ENCODE data around the gene AHR. TPM values are rescaled to one million over a fixed set of nuclear protein-coding genes. Genes with fewer than 3 reads are reported as not detected.

Gene AHR
- total RNA-seq, 4 donors from 2014 or later: 12.0 to 13.6 (median 13.1) TPM

GRCh38 chr7:17266565-17266964 lies 31.9 kb upstream of the AHR start:
- Histone ChIP-seq H3K4me3 (no peak overlapping the region), H3K27me3 (no peaks in the 10 kb centered on the region), H3K27ac (no peak overlapping the region), H3K9me3 (no peaks in the 10 kb centered on the region), H3K4me1 (no peaks in the 10 kb centered on the region), H3K36me3 (no peaks in the 10 kb centered on the region)
- no peak for ATAC-seq
- in situ Hi-C loops (cut with MboI; ENCODE audit: low sequenced_read_pairs in 4 of 4): no loop called here
- no peak for DNase-seq
- intact Hi-C loops (cut with DNase I; ENCODE audit: low total_unique reads): no loop called here
- TF ChIP-seq POLR2A (IDR thresholded peaks at IDR 0.05): no peak
- TF ChIP-seq, protein P1, sequence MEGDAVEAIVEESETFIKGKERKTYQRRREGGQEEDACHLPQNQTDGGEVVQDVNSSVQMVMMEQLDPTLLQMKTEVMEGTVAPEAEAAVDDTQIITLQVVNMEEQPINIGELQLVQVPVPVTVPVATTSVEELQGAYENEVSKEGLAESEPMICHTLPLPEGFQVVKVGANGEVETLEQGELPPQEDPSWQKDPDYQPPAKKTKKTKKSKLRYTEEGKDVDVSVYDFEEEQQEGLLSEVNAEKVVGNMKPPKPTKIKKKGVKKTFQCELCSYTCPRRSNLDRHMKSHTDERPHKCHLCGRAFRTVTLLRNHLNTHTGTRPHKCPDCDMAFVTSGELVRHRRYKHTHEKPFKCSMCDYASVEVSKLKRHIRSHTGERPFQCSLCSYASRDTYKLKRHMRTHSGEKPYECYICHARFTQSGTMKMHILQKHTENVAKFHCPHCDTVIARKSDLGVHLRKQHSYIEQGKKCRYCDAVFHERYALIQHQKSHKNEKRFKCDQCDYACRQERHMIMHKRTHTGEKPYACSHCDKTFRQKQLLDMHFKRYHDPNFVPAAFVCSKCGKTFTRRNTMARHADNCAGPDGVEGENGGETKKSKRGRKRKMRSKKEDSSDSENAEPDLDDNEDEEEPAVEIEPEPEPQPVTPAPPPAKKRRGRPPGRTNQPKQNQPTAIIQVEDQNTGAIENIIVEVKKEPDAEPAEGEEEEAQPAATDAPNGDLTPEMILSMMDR (IDR thresholded peaks at IDR 0.05 in 4 of 5, conservative IDR thresholded peaks at IDR 0.05 in 1 of 5): no peak

- no peak for DNase-seq
- H3K4me1 ChIP-seq: no peaks in the 10 kb centered on the region
- in situ Hi-C loops (cut with MboI; ENCODE audit: low sequenced_read_pairs in 4 of 4): no loop called here
- H3K36me3 ChIP-seq: no peaks in the 10 kb centered on the region
- intact Hi-C loops (cut with DNase I; ENCODE audit: low total_unique reads): no loop called here
- ATAC-seq: no peak
- no peaks in the 10 kb centered on the region for H3K27me3 ChIP-seq
- H3K27ac ChIP-seq: no peak overlapping the region
- TF ChIP-seq, protein P1 (IDR thresholded peaks at IDR 0.05 in 4 of 5, conservative IDR thresholded peaks at IDR 0.05 in 1 of 5): no peak
- no peak for TF ChIP-seq POLR2A (IDR thresholded peaks at IDR 0.05)
- no peak overlapping the region for H3K4me3 ChIP-seq
- H3K9me3 ChIP-seq: no peaks in the 10 kb centered on the region
Observed at GRCh38 chr7:17269341-17270221, 28.9 kb upstream of the AHR start.

DNA sequence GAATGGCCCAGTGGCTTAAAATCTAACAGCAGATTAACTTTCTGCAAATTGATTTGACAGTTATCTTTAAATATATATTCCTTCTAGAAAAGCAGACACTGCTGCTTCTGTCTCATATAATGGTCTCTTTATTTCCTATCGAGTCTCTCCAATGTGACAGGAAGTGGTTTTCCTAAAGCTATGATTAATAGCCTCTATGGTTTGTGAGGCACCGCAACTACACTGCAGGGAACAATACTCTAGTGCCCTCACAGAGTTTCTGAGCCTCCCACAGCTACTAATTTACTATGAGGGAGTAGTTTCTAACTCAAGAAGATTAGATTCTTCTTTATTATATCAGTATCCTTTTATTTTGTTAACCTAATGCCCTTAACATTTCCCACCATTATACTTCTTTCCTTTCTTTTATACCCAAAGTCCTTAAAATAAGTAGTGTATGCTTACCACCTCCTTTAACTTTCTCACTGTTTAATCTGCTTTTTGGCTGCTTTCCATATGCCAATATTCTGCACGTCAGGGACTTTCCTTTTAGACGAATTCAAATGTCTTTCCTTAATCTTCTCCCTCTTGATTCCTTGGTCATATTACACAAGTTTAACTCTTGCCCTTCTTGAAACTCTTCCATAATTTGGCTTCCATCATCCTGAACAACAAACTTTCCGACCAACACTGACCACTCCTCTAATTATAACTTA lies 23.8 kb upstream of the AHR start:
- H3K4me3 ChIP-seq: no peak overlapping the region
- no peaks in the 10 kb centered on the region for H3K9me3 ChIP-seq
- ATAC-seq (no peak), DNase-seq (no peak)
- no peaks in the 10 kb centered on the region for H3K27me3 ChIP-seq
- in situ Hi-C loops (cut with MboI; ENCODE audit: low sequenced_read_pairs in 4 of 4) (no loop called here), intact Hi-C loops (cut with DNase I; ENCODE audit: low total_unique reads) (no loop called here)
- no peaks in the 10 kb centered on the region for H3K36me3 ChIP-seq
- TF ChIP-seq POLR2A (IDR thresholded peaks at IDR 0.05): no peak
- TF ChIP-seq, protein P1 (IDR thresholded peaks at IDR 0.05 in 4 of 5, conservative IDR thresholded peaks at IDR 0.05 in 1 of 5): no peak
- no peak overlapping the region for H3K27ac ChIP-seq
- peaks cover 0 to 3% of the 10 kb centered on the region in 2 donors for H3K4me1 ChIP-seq

DNA sequence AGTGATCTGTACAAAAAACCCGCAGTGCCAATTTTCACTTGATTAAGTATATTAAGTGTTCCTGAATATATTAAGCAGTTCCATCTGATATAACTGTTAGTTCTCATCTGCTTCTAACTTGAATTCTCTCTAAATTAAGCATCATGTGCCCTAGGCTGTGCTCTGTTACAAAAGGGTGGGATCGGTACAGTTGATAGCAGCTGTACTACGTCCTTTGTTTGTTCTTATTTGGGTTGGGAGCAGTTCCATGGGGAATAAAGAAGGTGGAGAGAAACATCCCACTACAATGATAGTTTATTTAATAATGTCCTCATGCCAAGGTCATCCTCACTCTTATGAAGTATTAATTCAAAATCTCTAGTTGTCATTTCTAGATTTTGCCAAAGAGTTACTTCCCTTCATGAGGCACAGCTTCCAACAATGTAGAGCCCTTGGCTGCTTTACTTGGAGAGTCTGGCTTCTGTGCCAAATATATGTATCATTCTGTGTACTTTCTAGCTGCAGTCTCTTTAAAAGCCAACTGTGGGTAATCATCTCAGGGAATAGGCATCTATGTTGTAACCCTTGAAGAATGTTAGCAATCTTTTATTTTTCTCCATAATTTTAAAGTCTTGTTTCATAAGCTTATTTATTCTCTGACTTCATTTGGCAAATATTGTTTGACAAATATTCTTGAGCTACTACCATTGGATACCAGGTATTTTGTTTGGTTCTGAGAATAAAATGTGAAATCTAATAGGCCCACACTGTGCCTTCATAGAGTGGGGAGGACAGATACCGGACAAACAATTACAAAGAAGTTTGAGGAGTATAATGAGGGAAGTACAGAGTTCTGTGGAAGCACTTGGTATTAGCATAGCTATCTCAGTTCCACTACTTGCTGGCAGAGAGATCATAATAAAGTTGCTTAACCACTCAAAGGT lies 22.4 kb upstream of the AHR start:
- DNase-seq: no peak
- no peaks in the 10 kb centered on the region for H3K9me3 ChIP-seq
- TF ChIP-seq POLR2A (IDR thresholded peaks at IDR 0.05): no peak
- TF ChIP-seq, protein P1 (IDR thresholded peaks at IDR 0.05 in 4 of 5, conservative IDR thresholded peaks at IDR 0.05 in 1 of 5): no peak
- intact Hi-C loops (cut with DNase I; ENCODE audit: low total_unique reads): no loop called here
- no peak overlapping the region for H3K4me3 ChIP-seq
- peaks cover 0 to 3% of the 10 kb centered on the region in 2 donors for H3K4me1 ChIP-seq
- in situ Hi-C loops (cut with MboI; ENCODE audit: low sequenced_read_pairs in 4 of 4): no loop called here
- no peaks in the 10 kb centered on the region for H3K27me3 ChIP-seq
- H3K36me3 ChIP-seq: no peaks in the 10 kb centered on the region
- peak; percentile 78 to 79 for ATAC-seq
- no peak overlapping the region for H3K27ac ChIP-seq

All from gastrocnemius medialis (tissue), 4 donors.